Chondrocyte (in vitro differentiated cells): ENCODE measurements around the gene TRIM8. TPM values are rescaled to one million over a fixed set of nuclear protein-coding genes. Genes with fewer than 3 reads are reported as not detected.

Source experiments
- DNase-seq: peaks from one replicate; pipeline ENCODE4 v3.0.0; 2021; ENCODE audit warnings: mixed read lengths, low spot score
- H3K27ac Mint-ChIP-seq: one replicate; pipeline ENCODE4 v1.8.0; 2021; ENCODE audit warnings: mild to moderate bottlenecking, moderate library complexity, mixed read lengths; ENCODE audit not compliant: unreplicated experiment
- H3K27me3 Mint-ChIP-seq: 2 replicates; pipeline ENCODE4 v1.8.0; 2021; ENCODE audit warnings: low read depth, mixed read lengths
- H3K36me3 Mint-ChIP-seq: 2 replicates; pipeline ENCODE4 v1.8.0; 2021; ENCODE audit warnings: low read depth, mixed read lengths
- H3K4me1 Mint-ChIP-seq: 2 replicates; pipeline ENCODE4 v1.8.0; 2021; ENCODE audit warnings: low read depth, mild to moderate bottlenecking, mixed read lengths
- H3K4me3 Mint-ChIP-seq: one replicate; pipeline ENCODE4 v1.8.0; 2021; ENCODE audit warnings: mild to moderate bottlenecking, moderate library complexity, mixed read lengths; ENCODE audit not compliant: unreplicated experiment
- H3K9me3 Mint-ChIP-seq: 2 replicates; pipeline ENCODE4 v1.8.0; 2021; ENCODE audit warnings: low read depth, mixed read lengths
- CTCF ChIP-seq: fragments of 200-600 bp; sonication (generic); IDR thresholded peaks from 2 replicates; pipeline ENCODE4 v1.5.0; 2021; ENCODE audit warnings: antibody characterized with exemption, mild to moderate bottlenecking, moderate library complexity
- total RNA-seq: library from RNA; stranded (reverse); gene quantifications from 3 replicates; pipeline ENCODE4 v1.2.1, GENCODE V29; 2021

Gene TRIM8
- total RNA-seq, 1 donor from 2014 or later, result 66.8 TPM

GRCh38 chr10:102628451-102628911 lies 15.8 kb upstream of the TRIM8 start:
- H3K4me3 Mint-ChIP-seq, result peak overlapping the region; percentile 25
- no peaks in the 10 kb centered on the region for H3K9me3 Mint-ChIP-seq

DNA sequence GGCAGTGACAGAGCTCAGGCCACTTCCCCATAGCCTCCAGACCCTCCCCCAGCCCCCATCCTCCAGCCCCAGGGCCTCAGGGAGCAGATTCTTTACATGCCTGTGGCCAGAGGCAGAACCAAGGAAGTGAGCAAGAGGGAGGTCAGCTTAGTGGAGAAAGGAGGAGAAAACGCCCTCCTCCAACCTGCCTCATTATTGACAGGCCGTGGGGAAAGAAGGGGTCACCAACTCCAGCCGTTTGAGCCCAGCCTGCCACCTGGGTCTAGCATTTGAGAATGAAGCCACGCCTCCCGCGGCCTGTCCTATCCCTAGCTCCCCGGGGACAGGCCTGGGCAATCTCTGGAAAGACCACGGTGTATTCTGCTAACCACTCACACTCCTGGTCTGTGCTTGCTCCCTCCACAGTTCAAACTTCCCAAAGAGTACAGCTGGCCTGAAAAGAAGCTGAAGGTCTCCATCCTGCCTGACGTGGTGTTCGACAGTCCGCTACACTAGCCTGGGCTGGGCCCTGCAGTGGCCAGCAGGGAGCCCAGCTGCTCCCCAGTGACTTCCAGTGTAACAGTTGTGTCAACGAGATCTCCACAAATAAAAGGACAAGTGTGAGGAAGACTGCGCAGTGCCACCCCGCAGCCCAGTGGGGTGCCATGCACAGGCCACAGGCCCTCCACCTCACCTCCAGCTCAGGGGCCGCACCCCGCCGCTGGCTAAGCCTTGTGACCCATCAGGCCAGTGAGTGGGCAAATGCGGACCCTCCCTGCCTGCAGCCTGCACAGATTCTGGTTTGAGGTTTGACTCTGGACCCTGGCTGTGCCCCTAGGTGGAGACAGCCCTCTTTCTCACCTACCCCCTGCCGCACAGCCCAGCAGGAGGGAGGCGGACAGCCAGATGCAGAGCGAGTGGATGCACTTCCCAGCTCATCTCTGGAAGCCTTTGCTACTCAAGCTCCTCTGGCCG lies 14.3 kb upstream of the TRIM8 start:
- peak; percentile 20 for TF ChIP-seq CTCF
- Mint-ChIP-seq H3K27ac (peak overlapping the region; percentile 99), H3K9me3 (no peaks in the 10 kb centered on the region), H3K27me3 (no peaks in the 10 kb centered on the region), H3K4me3 (peak overlapping the region; percentile 31), H3K4me1 (peaks cover 92% of the 10 kb centered on the region), H3K36me3 (no peaks in the 10 kb centered on the region)
- peak; percentile 85 for DNase-seq

More at GRCh38 chr10:102628451-102628911, 15.8 kb upstream of the TRIM8 start:
- Mint-ChIP-seq H3K27ac (peak overlapping the region; percentile 99), H3K27me3 (no peaks in the 10 kb centered on the region), H3K4me1 (peaks cover 88% of the 10 kb centered on the region), H3K36me3 (no peaks in the 10 kb centered on the region)
- peak; percentile 49 for TF ChIP-seq CTCF
- peak; percentile 65 for DNase-seq

- Mint-ChIP-seq H3K36me3 (no peaks in the 10 kb centered on the region), H3K27me3 (no peaks in the 10 kb centered on the region), H3K9me3 (no peaks in the 10 kb centered on the region), H3K27ac (peak overlapping the region; percentile 99), H3K4me3 (no peak overlapping the region), H3K4me1 (peaks cover 90% of the 10 kb centered on the region)
- no peak for TF ChIP-seq CTCF
- peak; percentile 69 for DNase-seq
These were observed 13.6 kb upstream of the TRIM8 start for GRCh38 chr10:102630663-102631062.

GRCh38 chr10:102631525-102632393 lies 12.5 kb upstream of the TRIM8 start:
- Mint-ChIP-seq H3K36me3 (no peaks in the 10 kb centered on the region), H3K9me3 (no peaks in the 10 kb centered on the region), H3K4me1 (peaks cover 80% of the 10 kb centered on the region), H3K27me3 (no peaks in the 10 kb centered on the region), H3K4me3 (no peak overlapping the region), H3K27ac (peak overlapping the region; percentile 80)
- no peak for TF ChIP-seq CTCF
- DNase-seq, result peak; percentile 73
